ENCODE measurements around the gene SPAG9.

GRCh38 chr17:51166987-51167931, 46.6 kb upstream of the SPAG9 start:
- TF ChIP-seq CTCF (IDR thresholded peaks at IDR 0.05): peak; percentile 94
- no peak for TF ChIP-seq SIN3A (IDR thresholded peaks at IDR 0.05; ENCODE audit: borderline replicate concordance, insufficient read depth, low read depth, low read length)

Data from Panc1 (cell line).